H9 (cell line): ENCODE results near the gene HSD3B1. TPM values are rescaled to one million over a fixed set of nuclear protein-coding genes. Genes with fewer than 3 reads are reported as not detected.

Experiments used
- DNase-seq: peaks from one replicate; pipeline ENCODE4 v3.0.0-alpha.2; 2017
- H2AFZ ChIP-seq: one replicate; pipeline ENCODE4 v1.6.1; 2013; ENCODE audit warnings: mild to moderate bottlenecking, low read length, control low read depth, moderate library complexity
- H2AK5ac ChIP-seq: 2 replicates; pipeline ENCODE4 v1.6.1; 2013; ENCODE audit warnings: low read length, control low read depth, mixed read lengths; ENCODE audit not compliant: insufficient read length
- H2BK120ac ChIP-seq: one replicate; pipeline ENCODE4 v1.6.1; 2013; ENCODE audit warnings: low read depth, mild to moderate bottlenecking, low read length, control low read depth, inconsistent platforms; ENCODE audit not compliant: poor library complexity, severe bottlenecking
- H2BK12ac ChIP-seq: 2 replicates; pipeline ENCODE4 v1.6.1; 2013; ENCODE audit warnings: low read length, control low read depth, mixed read lengths, low read depth; ENCODE audit not compliant: insufficient read length
- H2BK15ac ChIP-seq: 2 replicates; pipeline ENCODE4 v1.6.1; 2013; ENCODE audit warnings: low read depth, low read length, control low read depth
- H2BK20ac ChIP-seq: one replicate; pipeline ENCODE4 v1.6.1; 2013; ENCODE audit warnings: low read depth, mild to moderate bottlenecking, low read length, control low read depth, inconsistent platforms; ENCODE audit not compliant: poor library complexity, severe bottlenecking
- H2BK5ac ChIP-seq: 2 replicates; pipeline ENCODE4 v1.6.1; 2013; ENCODE audit warnings: low read length, control low read depth, mixed read lengths; ENCODE audit not compliant: insufficient read length
- H3K14ac ChIP-seq: 2 replicates; pipeline ENCODE4 v1.6.1; 2013; ENCODE audit warnings: low read length, control low read depth; ENCODE audit not compliant: insufficient read depth
- H3K18ac ChIP-seq: 2 replicates; pipeline ENCODE4 v1.6.1; 2013; ENCODE audit warnings: low read depth, mild to moderate bottlenecking, mixed read lengths, low read length, control low read depth; ENCODE audit not compliant: insufficient read length
- H3K23ac ChIP-seq: 2 replicates; pipeline ENCODE4 v1.6.1; 2013; ENCODE audit warnings: low read length, control low read depth, mixed read lengths, low read depth; ENCODE audit not compliant: insufficient read length
- H3K23me2 ChIP-seq: 2 replicates; pipeline ENCODE4 v1.6.1; 2013; ENCODE audit warnings: low read depth, mild to moderate bottlenecking, mixed read lengths, low read length, control low read depth; ENCODE audit not compliant: insufficient read length, poor library complexity, severe bottlenecking
- H3K27ac ChIP-seq: 2 replicates; pipeline ENCODE4 v1.5.1; 2013; ENCODE audit warnings: low read length, control low read depth, mixed read lengths, low read depth; ENCODE audit not compliant: insufficient read length
- H3K27me3 ChIP-seq: 2 replicates; pipeline ENCODE4 v1.6.1; 2013; ENCODE audit warnings: low read length, control low read depth, inconsistent platforms; ENCODE audit not compliant: insufficient read depth
- H3K4ac ChIP-seq: 2 replicates; pipeline ENCODE4 v1.6.1; 2013; ENCODE audit warnings: low read depth, mild to moderate bottlenecking, control low read depth, inconsistent platforms, low read length, moderate library complexity
- H3K4me1 ChIP-seq: 2 replicates; pipeline ENCODE4 v1.6.1; 2013; ENCODE audit warnings: low read length, control low read depth, inconsistent platforms; ENCODE audit not compliant: insufficient read depth
- H3K4me2 ChIP-seq: 2 replicates; pipeline ENCODE4 v1.6.1; 2013; ENCODE audit warnings: low read length, control low read depth, mixed read lengths; ENCODE audit not compliant: insufficient read length, insufficient read depth
- H3K56ac ChIP-seq: 2 replicates; pipeline ENCODE4 v1.6.1; 2013; ENCODE audit warnings: low read depth, mild to moderate bottlenecking, mixed read lengths, low read length, control low read depth; ENCODE audit not compliant: insufficient read length
- H3K79me1 ChIP-seq: 2 replicates; pipeline ENCODE4 v1.6.1; 2013; ENCODE audit warnings: low read depth, mild to moderate bottlenecking, moderate library complexity, low read length, control low read depth, inconsistent platforms; ENCODE audit not compliant: insufficient read depth, poor library complexity, severe bottlenecking
- H3K79me2 ChIP-seq: 2 replicates; pipeline ENCODE4 v1.6.1; 2013; ENCODE audit warnings: low read length, control low read depth, inconsistent platforms; ENCODE audit not compliant: insufficient read depth
- H3K9ac ChIP-seq: 2 replicates; pipeline ENCODE4 v1.6.1; 2013; ENCODE audit warnings: low read length, control low read depth, mixed read lengths; ENCODE audit not compliant: insufficient read length; ENCODE audit errors: extremely low read depth
- H3K9me3 ChIP-seq: one replicate; pipeline ENCODE4 v1.6.1; 2013; ENCODE audit warnings: low read depth, low read length, inconsistent platforms; ENCODE audit not compliant: control insufficient read depth
- H3T11ph ChIP-seq: one replicate; pipeline ENCODE4 v1.6.1; 2013; ENCODE audit warnings: mild to moderate bottlenecking, low read length, control low read depth, inconsistent platforms
- H4K20me1 ChIP-seq: one replicate; pipeline ENCODE4 v1.6.1; 2013; ENCODE audit not compliant: control insufficient read depth, insufficient read length, insufficient read depth
- H4K5ac ChIP-seq: 2 replicates; pipeline ENCODE4 v1.6.1; 2013; ENCODE audit warnings: low read depth, mild to moderate bottlenecking, mixed read lengths, low read length, control low read depth; ENCODE audit not compliant: insufficient read length
- H4K8ac ChIP-seq: replicated peaks from 2 replicates; pipeline ENCODE4 v1.6.1; 2013; ENCODE audit warnings: low read length, control low read depth, mixed read lengths, low read depth; ENCODE audit not compliant: insufficient read length
- H4K91ac ChIP-seq: 2 replicates; pipeline ENCODE4 v1.6.1; 2013; ENCODE audit warnings: low read depth, mild to moderate bottlenecking, moderate library complexity, mixed read lengths, low read length, control low read depth; ENCODE audit not compliant: insufficient read length
- H3K27ac Mint-ChIP-seq, 3 experiments: 2 replicates in 2 of 3; 3 replicates in 1 of 3; pipeline ENCODE4 v1.8.0; 2020 to 2021; ENCODE audit warnings: mixed read lengths in 3 of 3, mild to moderate bottlenecking in 1 of 3, moderate library complexity in 1 of 3
- H3K27me3 Mint-ChIP-seq: 2 replicates; pipeline ENCODE4 v1.8.0; 2021; ENCODE audit warnings: low read depth, mild to moderate bottlenecking, moderate library complexity, mixed read lengths
- H3K36me3 Mint-ChIP-seq, 3 experiments: 2 replicates in 2 of 3; 3 replicates in 1 of 3; pipeline ENCODE4 v1.8.0; 2020 to 2021; ENCODE audit warnings: low read depth in 3 of 3, mixed read lengths in 3 of 3; ENCODE audit not compliant: insufficient read depth in 1 of 3
- H3K4me1 Mint-ChIP-seq, 2 experiments: 2 replicates each; pipeline ENCODE4 v1.8.0; 2020; ENCODE audit warnings: mixed read lengths in 2 of 2
- H3K4me3 Mint-ChIP-seq, 2 experiments: 2 replicates in 1 of 2; 3 replicates in 1 of 2; pipeline ENCODE4 v1.8.0; 2020 to 2021; ENCODE audit warnings: mild to moderate bottlenecking in 2 of 2, mixed read lengths in 2 of 2, moderate library complexity in 1 of 2
- H3K9me3 Mint-ChIP-seq, 2 experiments: 2 replicates in 1 of 2; 3 replicates in 1 of 2; pipeline ENCODE4 v1.8.0; 2020; ENCODE audit warnings: mild to moderate bottlenecking in 2 of 2, mixed read lengths in 2 of 2, moderate library complexity in 1 of 2
- WGBS: extraction: QIAGEN DNeasy Blood & Tissue Kit; methylation state at CpG from one replicate; pipeline ENCODE4 v1.1.7; 2013; ENCODE audit warnings: missing lambda C conversion rate, low lambda C conversion rate, mixed read lengths; ENCODE audit not compliant: insufficient read length; ENCODE audit errors: extremely low coverage; 5-methylcytosine and 5-hydroxymethylcytosine counted together
- total RNA-seq: library from RNA; stranded (reverse); gene quantifications from 2 replicates; pipeline ENCODE4 v1.2.1, GENCODE V29; 2021
- TF ChIP-seq, protein P1 (sequence below): fragments of 200-600 bp; sonication (generic); conservative IDR thresholded peaks from 3 replicates; pipeline ENCODE4 v1.8.0; 2021; ENCODE audit warnings: antibody characterized with exemption, mild to moderate bottlenecking

Gene HSD3B1
- total RNA-seq, 1 experiment from 2014 or later, result not detected

DNA sequence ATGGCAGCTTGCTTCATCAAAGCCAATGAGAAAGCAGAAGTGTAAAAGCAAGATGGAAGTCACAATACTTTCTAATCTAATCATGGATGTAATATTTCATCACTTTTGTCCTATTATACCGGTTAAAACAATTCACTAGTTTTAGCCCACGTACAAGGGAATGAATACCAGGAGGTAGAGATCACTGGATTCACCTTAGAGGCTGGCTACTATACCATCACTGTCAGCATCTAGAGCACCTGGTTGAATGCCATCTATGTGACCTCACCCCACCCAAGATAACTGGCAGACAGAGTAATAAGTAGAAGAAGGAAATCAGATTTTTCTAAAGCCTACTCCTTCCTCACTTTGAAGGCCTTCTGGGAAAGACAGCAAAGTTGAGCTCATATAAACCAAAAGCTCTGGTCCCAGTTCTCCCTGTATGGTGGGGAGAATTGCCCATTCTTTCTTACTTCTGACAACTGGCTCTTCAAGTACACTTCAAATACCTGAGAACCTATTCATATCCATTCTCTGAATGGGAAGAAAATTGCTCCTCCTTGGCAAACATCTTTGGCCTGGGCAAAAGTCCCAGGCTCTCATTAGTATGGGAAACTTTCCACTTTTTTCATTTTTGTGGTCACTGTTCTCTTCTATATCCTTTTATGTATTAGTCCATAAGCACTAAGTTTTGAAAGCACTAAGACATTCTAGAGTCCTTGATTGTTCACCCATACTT lies 24.8 kb downstream of the HSD3B1 start:
- DNase-seq, result no peak
- no peak overlapping the region for H3K9ac ChIP-seq
- no peak overlapping the region for H4K5ac ChIP-seq
- H3K23ac ChIP-seq, result no peak overlapping the region
- no peak overlapping the region for H3K14ac ChIP-seq
- no peak overlapping the region for H3T11ph ChIP-seq
- no peaks in the 10 kb centered on the region for H3K23me2 ChIP-seq
- no peaks in the 10 kb centered on the region for H3K4me1 Mint-ChIP-seq
- H3K18ac ChIP-seq, result no peak overlapping the region
- no peak overlapping the region for H3K4ac ChIP-seq
- H3K4me2 ChIP-seq, result no peak overlapping the region
- no CpG with 5 or more reads among the region's 2 CpGs for WGBS
- no peak overlapping the region for H2AFZ ChIP-seq
- TF ChIP-seq, protein P1, sequence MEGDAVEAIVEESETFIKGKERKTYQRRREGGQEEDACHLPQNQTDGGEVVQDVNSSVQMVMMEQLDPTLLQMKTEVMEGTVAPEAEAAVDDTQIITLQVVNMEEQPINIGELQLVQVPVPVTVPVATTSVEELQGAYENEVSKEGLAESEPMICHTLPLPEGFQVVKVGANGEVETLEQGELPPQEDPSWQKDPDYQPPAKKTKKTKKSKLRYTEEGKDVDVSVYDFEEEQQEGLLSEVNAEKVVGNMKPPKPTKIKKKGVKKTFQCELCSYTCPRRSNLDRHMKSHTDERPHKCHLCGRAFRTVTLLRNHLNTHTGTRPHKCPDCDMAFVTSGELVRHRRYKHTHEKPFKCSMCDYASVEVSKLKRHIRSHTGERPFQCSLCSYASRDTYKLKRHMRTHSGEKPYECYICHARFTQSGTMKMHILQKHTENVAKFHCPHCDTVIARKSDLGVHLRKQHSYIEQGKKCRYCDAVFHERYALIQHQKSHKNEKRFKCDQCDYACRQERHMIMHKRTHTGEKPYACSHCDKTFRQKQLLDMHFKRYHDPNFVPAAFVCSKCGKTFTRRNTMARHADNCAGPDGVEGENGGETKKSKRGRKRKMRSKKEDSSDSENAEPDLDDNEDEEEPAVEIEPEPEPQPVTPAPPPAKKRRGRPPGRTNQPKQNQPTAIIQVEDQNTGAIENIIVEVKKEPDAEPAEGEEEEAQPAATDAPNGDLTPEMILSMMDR, result no peak
- H2BK120ac ChIP-seq, result no peak overlapping the region
- no peaks in the 10 kb centered on the region for H3K79me2 ChIP-seq
- no peak overlapping the region for H3K56ac ChIP-seq
- H4K91ac ChIP-seq, result no peak overlapping the region
- H2BK20ac ChIP-seq, result no peak overlapping the region
- no peaks in the 10 kb centered on the region; a peak in 1 of 7 replicates for H3K36me3 Mint-ChIP-seq
- no peak overlapping the region for H2BK12ac ChIP-seq
- H3K27me3 Mint-ChIP-seq, result peaks cover 5% of the 10 kb centered on the region; the same call in 1 of the 2 replicates
- H4K20me1 ChIP-seq, result no peaks in the 10 kb centered on the region
- H2BK15ac ChIP-seq, result no peak overlapping the region
- H3K27ac Mint-ChIP-seq, result no peak overlapping the region
- no peak overlapping the region for H3K4me3 Mint-ChIP-seq
- peaks cover 2 to 13% of the 10 kb centered on the region in 2 experiments; a peak in 1 of 5 replicates for H3K9me3 Mint-ChIP-seq
- H3K4me1 ChIP-seq, result no peaks in the 10 kb centered on the region
- no peaks in the 10 kb centered on the region for H3K27me3 ChIP-seq
- H2BK5ac ChIP-seq, result no peak overlapping the region
- no peak overlapping the region for H3K27ac ChIP-seq
- H2AK5ac ChIP-seq, result no peak overlapping the region
- H4K8ac ChIP-seq, result no peak overlapping the region
- no peaks in the 10 kb centered on the region for H3K79me1 ChIP-seq
- H3K9me3 ChIP-seq, result no peaks in the 10 kb centered on the region
